ENCODE measurements around the gene DHCR24. TPM values are rescaled to one million over a fixed set of nuclear protein-coding genes. Genes with fewer than 3 reads are reported as not detected.
"Not testable (repeated sequence)": the region's sequence is repeated elsewhere in the genome, so short reads cannot be mapped to it uniquely, and the experiment has no call there.

The DHCR24 gene
- total RNA-seq, 1 donor from 2014 or later: 258 TPM

DNA sequence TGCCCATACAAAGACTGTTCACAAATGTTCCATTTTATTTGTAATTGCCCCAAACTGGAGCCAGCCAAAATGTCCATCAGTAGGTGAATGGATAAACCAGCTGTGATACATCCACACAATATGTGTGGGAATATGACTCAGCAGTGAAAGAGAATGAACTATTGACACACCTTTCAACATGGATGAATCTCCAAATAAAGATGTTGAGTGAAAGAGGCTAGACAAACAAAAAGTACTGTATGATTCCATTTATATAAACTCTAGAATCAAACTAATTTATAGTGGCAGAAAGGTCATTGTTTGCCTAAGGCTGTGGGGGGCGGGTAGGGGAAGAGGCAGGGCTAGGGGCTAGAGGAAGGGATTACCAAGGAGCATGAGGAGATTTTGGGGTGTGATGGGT is 4.5 kb downstream of the DHCR24 start:
- no peak for DNase-seq (ENCODE audit: low read depth)
- TF ChIP-seq, protein P1, sequence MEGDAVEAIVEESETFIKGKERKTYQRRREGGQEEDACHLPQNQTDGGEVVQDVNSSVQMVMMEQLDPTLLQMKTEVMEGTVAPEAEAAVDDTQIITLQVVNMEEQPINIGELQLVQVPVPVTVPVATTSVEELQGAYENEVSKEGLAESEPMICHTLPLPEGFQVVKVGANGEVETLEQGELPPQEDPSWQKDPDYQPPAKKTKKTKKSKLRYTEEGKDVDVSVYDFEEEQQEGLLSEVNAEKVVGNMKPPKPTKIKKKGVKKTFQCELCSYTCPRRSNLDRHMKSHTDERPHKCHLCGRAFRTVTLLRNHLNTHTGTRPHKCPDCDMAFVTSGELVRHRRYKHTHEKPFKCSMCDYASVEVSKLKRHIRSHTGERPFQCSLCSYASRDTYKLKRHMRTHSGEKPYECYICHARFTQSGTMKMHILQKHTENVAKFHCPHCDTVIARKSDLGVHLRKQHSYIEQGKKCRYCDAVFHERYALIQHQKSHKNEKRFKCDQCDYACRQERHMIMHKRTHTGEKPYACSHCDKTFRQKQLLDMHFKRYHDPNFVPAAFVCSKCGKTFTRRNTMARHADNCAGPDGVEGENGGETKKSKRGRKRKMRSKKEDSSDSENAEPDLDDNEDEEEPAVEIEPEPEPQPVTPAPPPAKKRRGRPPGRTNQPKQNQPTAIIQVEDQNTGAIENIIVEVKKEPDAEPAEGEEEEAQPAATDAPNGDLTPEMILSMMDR (conservative IDR thresholded peaks at IDR 0.05; ENCODE audit: low read depth, low read length): no peak
- H3K4me3 ChIP-seq (ENCODE audit: low read depth, low read length): no peak overlapping the region

DNA sequence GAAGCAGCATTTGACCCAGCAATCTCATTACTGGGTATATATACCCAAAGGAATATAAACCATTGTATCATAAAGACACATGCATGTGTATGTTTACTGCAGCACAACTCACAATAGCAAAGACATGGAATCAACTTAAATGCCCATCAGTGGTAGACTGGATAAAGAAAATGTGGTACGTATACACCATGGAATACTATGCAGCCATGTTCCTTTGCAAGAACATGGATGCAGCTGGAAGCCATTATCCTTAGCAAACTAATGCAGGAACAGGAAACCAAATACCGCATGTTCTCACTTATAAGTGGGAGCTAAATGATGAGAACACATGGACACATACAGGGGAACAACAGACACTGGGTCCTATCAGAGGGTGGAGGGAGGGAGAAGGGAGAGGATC is 5.4 kb downstream of the DHCR24 start:
- H3K4me3 ChIP-seq (ENCODE audit: low read depth, low read length); DNase-seq (ENCODE audit: low read depth): not testable (repeated sequence)

DNA sequence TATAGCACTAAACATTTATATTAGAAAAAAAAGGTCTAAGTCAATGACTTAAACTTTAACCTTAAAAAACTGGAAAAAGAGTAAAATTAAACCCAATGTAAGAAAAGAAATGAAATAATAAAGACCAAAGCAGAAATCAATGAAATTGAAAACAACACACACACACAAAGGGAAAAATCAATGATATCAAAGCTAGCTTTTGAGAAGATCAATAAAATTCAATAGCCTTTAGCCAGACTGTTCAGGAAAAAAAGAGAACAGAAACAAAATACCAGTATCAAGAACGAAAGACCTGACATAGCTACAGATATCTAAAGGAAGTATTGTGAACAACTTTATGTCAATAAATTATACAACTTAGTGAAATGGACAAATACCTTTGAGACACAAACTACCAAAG is 7.1 kb downstream of the DHCR24 start:
- TF ChIP-seq, protein P1 (conservative IDR thresholded peaks at IDR 0.05; ENCODE audit: low read depth, low read length): no peak
- H3K4me3 ChIP-seq (ENCODE audit: low read depth, low read length): no peak overlapping the region
- DNase-seq (ENCODE audit: low read depth): no peak

DNA sequence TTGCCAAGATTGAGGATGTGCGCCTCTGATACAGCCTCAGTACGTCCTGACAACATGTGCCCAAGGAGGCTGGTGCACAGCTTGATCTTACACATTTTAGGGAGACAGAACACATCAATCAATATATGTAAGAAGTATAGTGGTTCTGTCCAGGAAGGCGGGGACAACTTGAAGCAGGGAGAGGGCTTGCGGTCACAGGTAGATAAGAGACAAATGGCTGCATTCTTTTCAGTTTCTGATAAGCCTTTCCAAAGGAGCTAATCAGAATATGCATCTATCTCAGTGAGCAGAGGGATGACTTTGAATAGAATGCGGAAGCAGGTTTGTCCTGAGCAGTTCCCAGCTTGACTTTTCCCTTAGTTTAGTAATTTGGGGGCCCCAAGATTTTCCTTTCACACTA is 10.2 kb downstream of the DHCR24 start:
- DNase-seq (ENCODE audit: low read depth): no peak
- no peak overlapping the region for H3K4me3 ChIP-seq (ENCODE audit: low read depth, low read length)
- TF ChIP-seq, protein P1 (conservative IDR thresholded peaks at IDR 0.05; ENCODE audit: low read depth, low read length): no peak

DNA sequence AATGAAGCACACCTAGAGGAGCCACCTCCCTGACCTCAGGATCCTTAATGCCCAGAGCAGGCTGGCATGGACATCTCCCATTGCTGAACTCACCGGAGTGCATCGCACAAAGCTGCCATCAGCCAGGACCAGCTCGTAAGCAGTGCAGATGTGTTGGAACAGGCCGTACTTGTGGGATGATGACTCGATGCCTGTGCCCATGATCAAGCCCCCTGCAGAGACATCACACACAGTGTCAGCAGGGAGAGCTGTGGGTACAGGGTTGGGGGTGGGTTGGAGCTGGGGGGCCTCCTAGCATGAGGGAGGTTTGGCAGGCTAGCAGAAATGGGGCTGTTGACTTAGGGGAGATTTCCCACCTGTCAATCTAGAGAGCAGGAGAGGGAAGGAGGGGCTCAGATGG is 12.0 kb downstream of the DHCR24 start:
- TF ChIP-seq, protein P1 (conservative IDR thresholded peaks at IDR 0.05; ENCODE audit: low read depth, low read length): no peak
- H3K4me3 ChIP-seq (ENCODE audit: low read depth, low read length): no peak overlapping the region
- DNase-seq (ENCODE audit: low read depth): no peak

DNA sequence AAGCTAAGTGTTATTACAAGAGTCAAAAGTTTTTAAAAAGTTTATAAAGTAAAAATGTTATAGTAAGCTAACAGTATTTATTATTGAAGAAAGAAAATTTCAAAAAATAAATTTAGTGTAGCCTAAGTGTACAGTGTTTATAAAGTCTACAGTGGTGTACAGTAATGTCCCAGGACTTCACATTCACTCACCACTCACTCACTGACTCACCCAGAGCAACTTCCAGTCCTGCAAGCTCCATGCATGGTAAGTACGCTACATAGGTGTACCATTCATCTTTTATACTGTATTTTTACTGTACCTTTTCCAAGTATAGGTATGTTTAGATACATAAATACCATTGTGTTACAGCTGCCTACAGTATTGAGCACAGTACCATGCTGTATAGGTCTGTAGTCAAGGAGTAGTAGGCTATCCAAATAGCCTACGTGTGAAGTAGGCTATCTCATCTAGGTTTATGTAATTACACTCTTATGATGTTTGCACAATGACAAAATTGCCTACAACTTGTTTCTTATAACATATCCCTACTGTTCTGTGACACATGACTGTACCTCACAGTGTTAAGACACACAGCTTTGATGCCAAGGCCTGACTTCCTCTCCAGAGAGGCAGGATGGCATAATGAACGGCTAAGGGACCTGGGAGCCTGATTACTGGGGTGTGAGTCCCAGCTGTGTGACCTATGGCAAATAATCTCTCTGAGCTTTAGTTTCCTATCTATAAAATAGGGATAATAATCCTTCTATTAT is 12.7 kb downstream of the DHCR24 start:
- TF ChIP-seq, protein P1 (conservative IDR thresholded peaks at IDR 0.05; ENCODE audit: low read depth, low read length): no peak
- DNase-seq (ENCODE audit: low read depth): no peak
- no peak overlapping the region for H3K4me3 ChIP-seq (ENCODE audit: low read depth, low read length)

DNA sequence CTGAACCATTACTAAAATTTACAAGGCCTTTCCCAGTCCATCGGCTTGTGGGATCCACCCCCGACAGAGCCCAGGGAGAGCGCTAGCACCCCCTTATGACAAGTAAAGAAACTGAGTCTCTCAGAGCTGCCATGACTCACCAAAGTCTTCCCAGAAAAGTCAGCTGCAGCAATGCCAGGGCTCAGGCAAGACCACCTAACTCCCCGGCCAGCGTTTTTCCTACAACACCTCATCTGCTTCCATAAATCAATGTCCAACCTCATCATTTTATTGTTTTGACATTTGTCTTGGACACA is 15.0 kb downstream of the DHCR24 start:
- TF ChIP-seq, protein P1 (conservative IDR thresholded peaks at IDR 0.05; ENCODE audit: low read depth, low read length): peak; percentile 31
- no peak overlapping the region for H3K4me3 ChIP-seq (ENCODE audit: low read depth, low read length)
- DNase-seq (ENCODE audit: low read depth): no peak
